Left ventricle myocardium superior (tissue), 1 donor: ENCODE results near the gene LRMDA. TPM values are rescaled to one million over a fixed set of nuclear protein-coding genes. Genes with fewer than 3 reads are reported as not detected.

Experiments
- ATAC-seq: fragments of 200-7000 bp; cut with Tn5 transposase; one replicate; pipeline ENCODE4 v1.9.1; 2020; ENCODE audit warnings: mild to moderate bottlenecking, moderate library complexity
- DNase-seq: peaks from one replicate; pipeline ENCODE4 v3.0.0-alpha.2; 2020
- intact Hi-C: fragments of 100-400 bp; cut with micrococcal nuclease; formaldehyde crosslinking; loops from one replicate; pipeline ENCODE4 v1.11.0; 2022
- total RNA-seq: library from RNA; stranded (reverse); fragmentation: NEBNext Ultra II Directional; extraction: Animal tissue kit (Norgen Biotek cat#: 25700); gene quantifications from one replicate; pipeline ENCODE4 v1.2.1, GENCODE V29; 2021
- donor health status: DM: no; HTN: yes; CAD: no; lungs with severe emphysema.

Gene LRMDA
- total RNA-seq, 1 donor from 2014 or later, result 23.1 TPM

DNA sequence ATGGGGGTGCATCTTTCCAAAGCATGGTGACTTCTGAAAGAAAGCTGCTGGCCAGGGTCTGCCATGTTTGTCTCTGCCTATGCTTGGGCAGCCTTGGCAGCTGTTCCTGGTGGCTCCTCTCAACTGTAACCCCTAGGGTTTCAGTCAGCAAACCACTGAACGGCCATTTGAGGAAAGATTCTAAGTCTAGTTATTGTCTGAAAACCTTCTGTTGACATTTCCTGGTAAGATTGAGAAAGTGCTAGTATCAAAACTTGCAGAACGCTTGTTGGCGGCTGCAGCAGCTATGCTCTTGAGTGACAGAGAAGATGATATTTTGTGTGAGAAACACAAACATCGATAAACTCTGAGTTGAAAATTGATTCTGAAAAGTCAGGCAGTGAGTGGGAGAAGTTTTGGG lies 523.1 kb downstream of the LRMDA start:
- ATAC-seq, result no peak
- intact Hi-C loops, result no loop called here
- no peak for DNase-seq

DNA sequence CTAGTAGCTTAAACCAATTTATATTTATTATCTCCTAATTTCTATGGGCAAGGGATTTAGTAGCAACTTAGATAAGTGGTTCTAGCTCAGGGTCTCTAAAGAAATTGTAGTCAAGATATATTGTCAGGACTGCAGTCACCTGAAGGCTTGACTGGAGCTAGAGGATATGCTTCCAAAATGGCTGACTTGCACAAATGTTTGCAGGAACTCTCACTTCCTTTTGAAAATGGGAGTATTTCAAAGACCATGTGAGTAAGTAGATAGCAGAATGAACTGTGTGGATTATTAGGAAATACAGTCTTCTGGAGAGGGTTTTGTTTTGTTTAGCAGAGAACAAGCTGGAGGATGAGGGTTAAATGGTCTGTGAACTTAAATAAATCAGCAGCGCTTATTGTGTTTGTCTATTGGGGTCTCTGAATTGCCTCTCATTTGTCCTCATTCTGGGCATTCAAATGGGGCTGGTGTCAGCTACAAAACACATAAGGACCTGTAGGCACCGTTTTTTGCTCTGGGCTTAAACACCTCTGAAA lies 524.6 kb downstream of the LRMDA start:
- DNase-seq, result no peak
- ATAC-seq, result peak; percentile 19
- intact Hi-C loops, result no loop called here

DNA sequence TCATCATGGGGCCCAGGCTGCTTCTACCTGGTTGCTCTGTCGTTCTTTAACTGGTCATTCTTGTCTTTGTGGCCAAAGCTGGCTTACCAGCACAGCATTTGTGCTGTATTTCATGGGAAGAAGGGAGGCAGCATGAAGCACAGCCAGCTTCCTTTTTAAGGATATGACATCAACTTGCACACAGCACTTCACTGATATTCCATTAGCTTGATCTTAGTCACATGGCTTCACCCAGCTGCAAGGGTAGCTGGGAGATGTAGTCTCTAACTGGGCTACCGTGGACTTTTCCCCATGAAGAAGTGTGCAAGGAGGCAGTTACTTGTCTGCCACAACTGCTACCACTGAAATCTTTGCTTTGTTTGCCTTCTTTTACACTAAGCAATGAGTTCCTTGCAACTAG lies 525.2 kb downstream of the LRMDA start:
- intact Hi-C loops, result no loop called here
- ATAC-seq, result peak; percentile 59
- DNase-seq, result no peak

DNA sequence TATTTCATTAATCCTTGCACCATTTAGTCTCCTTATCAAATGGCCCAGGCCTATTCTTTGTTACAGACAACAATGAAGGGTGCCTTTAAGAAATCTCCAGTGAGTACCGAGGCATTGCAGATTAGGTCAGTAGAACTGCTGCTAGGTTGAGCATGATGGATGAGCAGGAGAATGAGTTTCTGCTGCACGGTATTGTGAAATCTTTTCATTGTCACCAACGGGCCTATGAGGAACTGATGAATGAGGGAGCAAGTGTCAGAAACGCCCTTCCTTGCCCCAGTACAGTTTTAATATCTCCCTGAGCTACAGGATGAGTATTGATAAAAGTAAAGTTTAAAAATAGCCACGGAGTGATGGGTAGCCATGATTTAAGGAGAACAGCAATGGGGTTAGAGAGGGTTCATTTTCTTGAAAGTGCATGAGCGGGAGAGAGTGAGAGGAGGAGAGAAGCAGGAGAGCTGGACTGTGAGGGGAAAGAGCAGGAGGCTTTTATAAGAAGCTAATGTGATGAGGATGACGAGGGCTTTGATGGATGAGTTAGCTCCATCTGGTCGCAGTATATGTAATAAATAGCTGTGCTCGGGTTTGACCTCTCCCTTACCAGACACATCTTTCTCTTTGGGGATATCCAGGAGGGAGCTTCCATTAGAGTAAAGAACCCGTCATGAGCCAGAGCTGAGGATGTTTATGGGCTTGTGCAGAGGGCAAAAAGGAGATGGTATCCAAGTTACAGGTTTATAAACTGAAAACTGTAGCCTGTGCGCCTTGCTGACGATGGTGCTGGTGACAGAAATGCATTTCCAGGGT lies 526.1 kb downstream of the LRMDA start:
- ATAC-seq, result no peak
- DNase-seq, result no peak
- intact Hi-C loops, result no loop called here

GRCh38 chr10:75959209-75959608 lies 527.8 kb downstream of the LRMDA start:
- intact Hi-C loops, result no loop called here
- DNase-seq (no peak), ATAC-seq (no peak)

DNA sequence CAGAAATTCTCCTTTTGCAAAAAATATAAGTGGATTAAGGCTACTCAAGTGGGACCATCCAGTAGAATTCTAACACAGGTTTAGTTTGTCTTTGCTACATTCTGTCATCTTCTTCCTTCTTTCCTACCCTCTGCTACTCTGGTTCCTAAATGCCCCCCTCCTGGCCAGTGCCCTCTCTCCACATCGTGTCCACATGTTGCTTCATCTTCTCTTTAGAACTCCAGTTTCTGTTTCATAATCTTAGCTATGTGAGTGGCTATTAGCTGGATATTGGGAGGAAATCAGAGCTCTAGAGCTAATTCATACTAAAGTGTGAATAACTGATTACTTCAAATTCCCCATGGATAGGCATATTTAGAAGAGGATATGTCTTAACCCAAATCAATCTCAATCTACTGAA lies 528.5 kb downstream of the LRMDA start:
- DNase-seq, result no peak
- ATAC-seq, result no peak
- intact Hi-C loops, result no loop called here

GRCh38 chr10:75962395-75963061 lies 531.1 kb downstream of the LRMDA start:
- DNase-seq (no peak), ATAC-seq (no peak)
- intact Hi-C loops, result no loop called here

- intact Hi-C loops, result no loop called here
- ATAC-seq (no peak), DNase-seq (no peak)
These were observed 536.1 kb downstream of the LRMDA start for GRCh38 chr10:75967491-75967890.

GRCh38 chr10:75969031-75969430 lies 537.6 kb downstream of the LRMDA start:
- DNase-seq, result no peak
- ATAC-seq, result peak; percentile 51

DNA sequence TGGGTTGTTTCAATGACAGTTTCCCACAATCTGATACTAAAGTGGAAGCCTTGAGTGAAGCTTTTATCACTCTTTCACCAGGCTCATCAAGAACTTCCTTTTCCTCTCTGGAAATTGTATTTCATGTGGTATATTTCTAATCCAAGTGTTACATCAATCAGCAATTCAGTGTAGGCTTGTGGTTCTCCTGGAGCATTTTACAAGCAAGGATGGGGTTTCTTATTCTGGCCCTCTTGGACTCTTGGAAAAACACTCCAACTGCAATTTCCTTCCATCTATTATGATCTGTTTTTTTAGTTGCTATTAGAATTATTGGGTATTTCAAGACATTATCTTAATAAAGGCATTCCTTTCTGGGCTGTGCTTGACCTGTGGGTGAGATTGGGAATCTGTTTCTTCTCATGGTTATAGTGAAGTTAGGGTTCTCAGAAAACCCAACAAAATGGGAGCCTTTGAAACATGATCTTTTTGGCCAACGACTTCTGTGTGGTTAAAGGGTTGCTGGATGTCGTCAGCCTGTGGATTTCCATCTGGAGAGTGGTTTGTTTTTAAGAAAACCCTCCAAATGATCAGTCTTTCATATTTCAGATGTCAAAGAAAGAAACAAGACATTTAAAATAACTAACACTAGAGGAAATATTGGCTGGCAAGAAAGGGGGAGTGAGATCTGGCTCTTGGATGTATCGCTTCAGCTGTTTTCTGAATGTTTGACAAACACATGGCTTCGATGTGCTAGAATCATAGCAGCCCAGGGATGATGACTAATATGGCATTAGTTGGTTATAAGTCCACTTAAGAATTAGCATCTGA lies 540.2 kb downstream of the LRMDA start:
- ATAC-seq (peak; percentile 83), DNase-seq (no peak)
- intact Hi-C loops, result no loop called here

More at GRCh38 chr10:75969031-75969430, 537.6 kb downstream of the LRMDA start:
- intact Hi-C loops, result no loop called here

DNA sequence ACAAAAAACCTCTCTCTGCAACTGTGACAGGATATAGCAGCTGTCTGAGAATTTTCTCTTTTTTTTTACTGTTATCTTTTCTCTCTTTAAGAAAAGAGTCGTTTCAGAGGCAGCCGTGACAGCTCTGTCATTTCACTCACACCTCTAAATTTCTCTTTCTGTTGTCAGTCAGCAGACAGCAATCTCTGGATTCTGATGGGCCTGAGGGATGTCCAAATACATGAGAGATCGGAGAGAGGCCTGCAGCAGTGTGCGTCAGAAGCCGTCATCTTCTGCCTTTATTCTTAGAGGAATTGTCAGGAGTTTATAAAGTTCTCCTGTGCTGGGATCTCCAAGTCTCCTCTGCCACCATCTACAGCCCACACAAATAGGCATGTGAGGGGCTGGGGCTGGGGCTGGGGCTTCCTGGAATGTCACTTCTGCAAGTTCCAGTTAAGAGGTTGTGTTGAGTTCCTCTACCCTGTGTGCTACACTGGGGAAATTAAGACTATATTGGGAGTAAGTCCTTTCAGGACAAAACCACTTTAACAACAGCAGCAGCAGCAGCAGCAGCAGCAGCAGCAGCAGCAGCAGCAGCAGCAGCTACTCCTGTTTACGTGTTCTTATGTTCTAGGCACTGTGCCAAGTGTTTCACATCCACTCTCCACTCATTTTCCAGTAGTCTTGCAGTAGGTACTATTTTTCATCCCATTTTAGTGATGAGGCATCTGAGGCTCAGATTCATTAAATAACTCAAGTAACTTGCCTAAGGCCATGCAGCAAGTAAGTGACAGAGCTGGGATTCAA lies 541.3 kb downstream of the LRMDA start:
- DNase-seq (no peak), ATAC-seq (peak; percentile 68)
- intact Hi-C loops, result no loop called here

DNA sequence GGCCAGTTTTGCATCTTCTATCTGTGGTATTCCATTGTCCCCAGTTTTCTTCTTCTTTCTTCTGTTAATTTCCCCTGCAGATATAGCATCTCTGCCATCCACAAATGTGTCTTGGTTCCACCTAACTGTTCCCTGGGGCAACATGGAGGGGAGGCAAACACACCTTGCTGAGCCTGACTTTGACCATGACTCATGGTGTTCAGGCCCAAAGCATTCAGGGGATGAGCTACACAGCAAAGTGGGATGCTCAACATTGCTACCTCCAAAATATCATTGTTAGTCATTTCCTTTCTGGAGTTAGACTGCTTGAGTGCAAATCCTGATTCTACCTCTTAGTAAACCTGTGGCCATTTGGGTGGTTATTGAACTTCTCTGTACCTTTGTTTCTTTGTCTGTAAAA lies 542.7 kb downstream of the LRMDA start:
- ATAC-seq, result no peak
- intact Hi-C loops, result no loop called here
- DNase-seq, result no peak

DNA sequence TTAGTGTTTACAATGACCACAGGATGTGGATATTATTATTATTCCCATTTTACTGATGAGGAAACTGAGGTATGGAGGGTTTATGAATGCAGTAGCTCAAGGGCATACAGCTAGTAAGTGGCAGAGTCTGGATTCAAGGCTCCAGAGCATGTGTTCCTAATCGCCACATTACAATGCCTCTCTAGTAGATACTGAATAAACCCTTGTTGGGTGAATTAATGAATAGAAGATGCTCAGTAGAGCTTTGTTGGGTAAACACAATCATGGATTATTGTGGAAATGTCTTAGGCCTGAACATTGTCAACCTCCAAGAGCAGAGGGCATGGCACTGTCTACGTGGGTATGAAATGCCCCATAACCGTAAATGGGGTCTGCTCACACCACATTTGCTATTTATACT lies 545.3 kb downstream of the LRMDA start:
- ATAC-seq (no peak), DNase-seq (no peak)
- intact Hi-C loops, result no loop called here

DNA sequence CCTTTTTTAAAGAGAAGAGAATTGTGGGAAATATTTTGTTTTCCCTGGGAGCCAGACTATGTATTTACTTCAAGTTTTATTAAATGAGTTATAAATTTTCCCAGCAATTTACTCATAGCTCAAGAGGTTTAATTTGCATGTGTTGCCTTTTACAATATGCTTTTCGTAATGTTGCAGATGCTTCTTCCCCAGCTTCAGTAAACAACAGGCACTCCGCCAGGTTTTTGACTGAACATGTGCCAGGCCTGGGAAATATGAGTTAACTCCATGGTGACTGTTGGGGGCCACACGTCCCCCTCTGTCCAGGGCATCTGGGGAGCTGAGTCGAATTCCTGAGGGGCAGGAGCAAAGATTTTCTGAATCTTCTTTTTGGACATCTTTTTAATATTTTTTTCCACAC lies 545.7 kb downstream of the LRMDA start:
- intact Hi-C loops, result no loop called here
- ATAC-seq, result no peak
- DNase-seq, result no peak

DNA sequence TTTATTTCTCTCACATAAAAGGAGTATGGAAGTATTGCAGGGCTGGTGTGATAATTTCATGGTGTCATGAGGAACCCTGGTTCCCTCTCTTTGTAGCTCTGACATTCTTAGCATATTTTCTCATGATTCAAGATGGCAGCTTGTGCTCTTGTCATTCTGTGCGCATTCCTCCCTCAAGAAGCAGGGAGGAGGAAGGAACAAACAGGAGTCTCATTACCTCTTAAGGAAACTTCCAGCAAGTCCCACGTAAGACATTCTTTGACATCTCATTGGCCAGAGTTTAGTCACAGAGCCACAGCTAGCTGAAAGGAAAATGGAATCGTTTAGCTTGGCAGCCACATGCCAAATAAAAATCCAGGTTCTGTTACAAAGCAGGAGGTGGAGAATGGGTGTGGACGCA lies 546.8 kb downstream of the LRMDA start:
- no peak for DNase-seq
- ATAC-seq, result no peak
- intact Hi-C loops, result no loop called here

GRCh38 chr10:75980419-75981002 lies 549.1 kb downstream of the LRMDA start:
- intact Hi-C loops, result no loop called here
- no peak for DNase-seq
- ATAC-seq, result no peak

DNA sequence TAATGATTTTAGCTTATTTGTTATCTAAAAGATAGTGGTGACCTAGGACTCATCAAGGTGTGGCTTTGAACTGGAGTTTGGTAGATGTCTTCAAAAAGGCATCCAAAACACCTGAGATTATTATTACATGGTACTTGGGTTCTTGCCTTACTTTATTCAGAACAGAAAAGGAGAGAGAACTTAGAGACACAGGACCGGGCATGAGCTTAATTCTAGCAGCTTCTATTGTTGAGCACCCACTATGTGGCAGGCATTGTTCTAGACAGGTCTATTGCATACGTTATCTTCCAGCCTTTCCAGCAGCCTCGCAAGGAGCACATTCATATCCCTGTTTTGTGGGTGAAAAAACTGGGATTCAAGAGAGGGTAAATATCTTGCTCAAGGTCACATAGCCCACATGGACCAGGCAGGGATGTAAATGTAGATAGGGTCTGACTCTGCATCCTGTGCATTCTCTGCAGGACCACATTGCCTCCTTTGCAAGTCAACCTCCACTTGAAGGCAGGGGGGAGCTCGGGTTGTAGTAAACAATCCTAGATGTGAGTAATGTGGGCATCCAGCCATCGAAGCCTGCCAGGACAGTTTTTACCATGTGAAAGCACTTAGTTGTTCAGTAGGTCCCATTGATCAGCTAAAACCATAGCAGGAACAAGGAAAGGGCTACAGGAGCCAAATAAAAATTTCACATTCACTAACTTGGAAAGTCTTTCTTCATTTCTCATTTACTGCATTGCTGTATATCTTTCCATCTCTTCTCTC lies 551.4 kb downstream of the LRMDA start:
- ATAC-seq, result no peak
- intact Hi-C loops, result no loop called here
- no peak for DNase-seq

GRCh38 chr10:75984067-75984466 lies 552.6 kb downstream of the LRMDA start:
- no peak for DNase-seq
- ATAC-seq, result no peak
- intact Hi-C loops, result no loop called here
